OCI-LY3 (cell line): ENCODE data around the gene TMEM198.

Experiments used
- H2AFZ ChIP-seq: fragments of 200-600, 300-600 bp; shearing (Covaris generic); 2 replicates; pipeline ENCODE4 v1.6.0; 2014; ENCODE audit warnings: antibody characterized with exemption, low read depth, low read length
- H3K27ac ChIP-seq: fragments of 200-600, 300-600 bp; sonication (generic); 2 replicates; pipeline ENCODE4 v1.5.1; 2014; ENCODE audit warnings: mild to moderate bottlenecking, low read length, moderate library complexity, mixed read lengths
- H3K27me3 ChIP-seq: fragments of 200-600, 300-600 bp; sonication (generic); 2 replicates; pipeline ENCODE4 v1.6.1; 2014; ENCODE audit warnings: low read depth, low read length, mixed read lengths
- H3K36me3 ChIP-seq: fragments of 200-600, 300-600 bp; sonication (generic); replicated peaks from 2 replicates; pipeline ENCODE3; 2014; ENCODE audit warnings: low read depth, low read length, mixed read lengths
- H3K4me1 ChIP-seq: fragments of 300-600, 200-600 bp; sonication (generic); 2 replicates; pipeline ENCODE4 v1.6.1; 2014; ENCODE audit warnings: low read length, mixed read lengths
- H3K4me2 ChIP-seq: fragments of 200-600, 300-600 bp; sonication (generic); 2 replicates; pipeline ENCODE4 v1.6.1; 2014; ENCODE audit warnings: low read length, mixed read lengths
- H3K4me3 ChIP-seq: fragments of 300-600, 200-600 bp; sonication (generic); 2 replicates; pipeline ENCODE4 v1.5.1; 2014; ENCODE audit warnings: antibody characterized with exemption, mild to moderate bottlenecking, low read length, moderate library complexity
- H3K79me2 ChIP-seq: fragments of 300-600, 200-600 bp; shearing (Covaris generic); 2 replicates; pipeline ENCODE4 v1.6.1; 2014; ENCODE audit warnings: mild to moderate bottlenecking, low read length, mixed read lengths
- H3K9ac ChIP-seq: fragments of 300-600, 200-600 bp; shearing (Covaris generic); 2 replicates; pipeline ENCODE4 v1.6.0; 2014; ENCODE audit warnings: mild to moderate bottlenecking, low read length, moderate library complexity
- H3K9me3 ChIP-seq: fragments of 200-600, 300-600 bp; shearing (Covaris generic); 2 replicates; pipeline ENCODE4 v1.6.1; 2014; ENCODE audit warnings: low read length, mixed read lengths; ENCODE audit not compliant: insufficient read depth
- H4K20me1 ChIP-seq: fragments of 200-600, 300-600 bp; sonication (generic); 2 replicates; pipeline ENCODE4 v1.6.1; 2016; ENCODE audit warnings: low read length, mixed read lengths; ENCODE audit not compliant: insufficient read depth
- CTCF ChIP-seq: fragments of 200-600, 300-600 bp; sonication (generic); IDR thresholded peaks from 2 replicates; pipeline ENCODE4 v1.5.1; 2014; ENCODE audit warnings: antibody characterized with exemption, low read length, low read depth
- EZH2phosphoT487 ChIP-seq: fragments of 200-600 bp; shearing (Covaris generic); IDR thresholded peaks from 2 replicates; pipeline ENCODE4 v1.6.1; 2018; ENCODE audit warnings: antibody characterized with exemption, mixed run types, low read depth

Gene TMEM198

GRCh38 chr2:219523031-219523671 lies 20.7 kb upstream of the TMEM198 start:
- no peak overlapping the region for H2AFZ ChIP-seq
- H3K4me2 ChIP-seq = no peak overlapping the region
- no peak overlapping the region for H3K9ac ChIP-seq
- no peaks in the 10 kb centered on the region for H3K9me3 ChIP-seq
- no peaks in the 10 kb centered on the region for H4K20me1 ChIP-seq
- H3K27me3 ChIP-seq = peaks cover 26% of the 10 kb centered on the region
- no peaks in the 10 kb centered on the region for H3K79me2 ChIP-seq
- H3K4me1 ChIP-seq = no peaks in the 10 kb centered on the region
- H3K4me3 ChIP-seq = no peak overlapping the region
- no peak overlapping the region for H3K27ac ChIP-seq
- no peaks in the 10 kb centered on the region for H3K36me3 ChIP-seq
- no peak for TF ChIP-seq EZH2phosphoT487
- 0 out of 2 replicates have a peak, but pooled peaks have one; percentile 3 for TF ChIP-seq CTCF

GRCh38 chr2:219524817-219525216 lies 19.0 kb upstream of the TMEM198 start:
- H3K4me1 ChIP-seq = no peaks in the 10 kb centered on the region
- no peaks in the 10 kb centered on the region for H3K9me3 ChIP-seq
- no peak overlapping the region for H3K4me3 ChIP-seq
- peaks cover 33% of the 10 kb centered on the region for H3K27me3 ChIP-seq
- H4K20me1 ChIP-seq = no peaks in the 10 kb centered on the region
- no peak overlapping the region for H3K27ac ChIP-seq
- no peaks in the 10 kb centered on the region for H3K36me3 ChIP-seq
- no peaks in the 10 kb centered on the region for H3K79me2 ChIP-seq
- no peak overlapping the region for H3K9ac ChIP-seq
- H3K4me2 ChIP-seq = no peak overlapping the region
- TF ChIP-seq CTCF (no peak), EZH2phosphoT487 (no peak)
- no peak overlapping the region for H2AFZ ChIP-seq

GRCh38 chr2:219525533-219526232 lies 18.1 kb upstream of the TMEM198 start:
- Histone ChIP-seq H3K4me3 (no peak overlapping the region), H3K27me3 (peaks cover 30% of the 10 kb centered on the region), H3K4me2 (no peak overlapping the region), H3K9ac (no peak overlapping the region), H3K36me3 (no peaks in the 10 kb centered on the region), H2AFZ (no peak overlapping the region), H3K4me1 (no peaks in the 10 kb centered on the region), H3K79me2 (no peaks in the 10 kb centered on the region), H4K20me1 (no peaks in the 10 kb centered on the region), H3K9me3 (no peaks in the 10 kb centered on the region), H3K27ac (no peak overlapping the region)
- TF ChIP-seq CTCF (no peak), EZH2phosphoT487 (no peak)

GRCh38 chr2:219526320-219527075 lies 17.3 kb upstream of the TMEM198 start:
- no peak overlapping the region for H3K27ac ChIP-seq
- H2AFZ ChIP-seq = no peak overlapping the region
- no peaks in the 10 kb centered on the region for H3K9me3 ChIP-seq
- TF ChIP-seq EZH2phosphoT487 (no peak), CTCF (no peak)
- peaks cover 30% of the 10 kb centered on the region for H3K27me3 ChIP-seq
- no peak overlapping the region for H3K4me2 ChIP-seq
- no peaks in the 10 kb centered on the region for H4K20me1 ChIP-seq
- H3K9ac ChIP-seq = no peak overlapping the region
- no peaks in the 10 kb centered on the region for H3K4me1 ChIP-seq
- H3K36me3 ChIP-seq = no peaks in the 10 kb centered on the region
- no peaks in the 10 kb centered on the region for H3K79me2 ChIP-seq
- no peak overlapping the region for H3K4me3 ChIP-seq
